K562 (cell line): ENCODE results near the gene PAF1. TPM values are rescaled to one million over a fixed set of nuclear protein-coding genes. Genes with fewer than 3 reads are reported as not detected.

ENCODE experiments used
- ARID4B ChIP-seq: sonication (generic); formaldehyde crosslinking; IDR thresholded peaks from 2 replicates; pipeline ENCODE4 v1.8.0; 2022; ENCODE audit warnings: mild to moderate bottlenecking, missing genetic modification reagents
- BACH1 ChIP-seq: fragments of 200-800 bp; sonication (Bioruptor generic); IDR thresholded peaks from 2 replicates; pipeline ENCODE4 v1.6.1; 2016; ENCODE audit warnings: missing genetic modification characterization, missing compliant biosample characterization
- BRD4 ChIP-seq: fragments of 200-600 bp; sonication (generic); IDR thresholded peaks from 2 replicates; pipeline ENCODE4 v1.6.1; 2017; ENCODE audit warnings: inconsistent platforms
- C11orf30 ChIP-seq: fragments of 450-650 bp; IDR thresholded peaks from 2 replicates; pipeline ENCODE4 v1.6.1; 2016; ENCODE audit warnings: low read depth, mild to moderate bottlenecking
- CAMTA2 ChIP-seq: fragments of 250-450 bp; sonication (Bioruptor Pico); conservative IDR thresholded peaks from 2 replicates; pipeline ENCODE4 v1.5.1; 2022
- CBFA2T3 ChIP-seq: fragments of 450-650 bp; IDR thresholded peaks from 2 replicates; pipeline ENCODE4 v1.6.1; 2017
- CXXC5 ChIP-seq: fragments of 250-450 bp; sonication (Bioruptor Pico); IDR thresholded peaks from 2 replicates; pipeline ENCODE4 v1.8.0; 2022; ENCODE audit warnings: inconsistent platforms, mild to moderate bottlenecking, moderate library complexity
- E2F4 ChIP-seq: sonication (generic); formaldehyde crosslinking; IDR thresholded peaks from 2 replicates; pipeline ENCODE4 v1.8.0; 2022; ENCODE audit warnings: mild to moderate bottlenecking, low read depth, missing genetic modification reagents
- EGR1 ChIP-seq: fragments of 450-650 bp; conservative IDR thresholded peaks from 2 replicates; pipeline ENCODE4 v1.6.1; 2017; ENCODE audit warnings: mild to moderate bottlenecking
- EP300 ChIP-seq: IDR thresholded peaks from 2 replicates; pipeline ENCODE4 v1.6.1; 2012; ENCODE audit warnings: low read length, improper control_type of control experiment
- ETV6 ChIP-seq, 3 experiments: fragments of 150-350 bp in 1 of 3; sonication (generic) in 1 of 3; formaldehyde crosslinking in 1 of 3; IDR thresholded peaks; 2 replicates each; pipeline versions ENCODE4 v1.6.1 to v1.8.0; 2014 to 2022; ENCODE audit warnings: borderline replicate concordance in 2 of 3, low read depth in 2 of 3, antibody characterized with exemption in 1 of 3, low read length in 1 of 3, mild to moderate bottlenecking in 1 of 3, missing genetic modification reagents in 1 of 3
- GATAD2A ChIP-seq: fragments of 450-650 bp; IDR thresholded peaks from 2 replicates; pipeline ENCODE4 v1.6.1; 2017
- HLTF ChIP-seq: fragments of 450-650 bp; IDR thresholded peaks from 2 replicates; pipeline ENCODE4 v1.6.1; 2016
- ID3 ChIP-seq, 2 experiments: fragments of 250-450 bp in 1 of 2; fragments of 450-650 bp in 1 of 2; sonication (Bioruptor Pico) in 1 of 2; IDR thresholded peaks; 2 replicates each; pipeline versions ENCODE4 v1.6.1 to v1.8.0; 2016 to 2021; ENCODE audit warnings: mild to moderate bottlenecking in 2 of 2, moderate library complexity in 2 of 2, missing compliant biosample characterization in 1 of 2, missing genetic modification characterization in 1 of 2
- MTA3 ChIP-seq: fragments of 450-650 bp; formaldehyde crosslinking; IDR thresholded peaks from 2 replicates; pipeline ENCODE4 v1.6.1; 2017; ENCODE audit warnings: mild to moderate bottlenecking, borderline replicate concordance
- POLR2B ChIP-seq: fragments of 450-650 bp; IDR thresholded peaks from 2 replicates; pipeline ENCODE4 v1.6.1; 2018; ENCODE audit warnings: low read depth; ENCODE audit not compliant: partially characterized antibody
- RBM39 ChIP-seq: fragments of 200-400 bp; formaldehyde crosslinking; optimal IDR thresholded peaks from 2 replicates; pipeline ENCODE3; 2018; ENCODE audit warnings: low read depth, low read length
- ZC3H8 ChIP-seq: fragments of 450-650 bp; IDR thresholded peaks from 2 replicates; pipeline ENCODE4 v1.6.1; 2017
- ZNF717 ChIP-seq: fragments of 250-450 bp; sonication (Bioruptor Pico); IDR thresholded peaks from 2 replicates; pipeline ENCODE4 v1.5.0; 2021
- polyA plus RNA-seq, 8 experiments: library from polyadenylated mRNA; depleted of rRNA in 4 of 8; stranded (reverse) in 5 of 8; unstranded in 3 of 8; fragments of >200 nt; fragmentation: Nextera tagmentation in 2 of 8; fragmentation: Illumina TruSeq in 1 of 8; extraction: Ambion mirVana in 2 of 8; extraction: Trizol in 1 of 8; gene quantifications; 2 replicates each; pipeline versions ENCODE4 v1.2.1 to v1.2.3, GENCODE V29; 2011 to 2014; ENCODE audit warnings: inconsistent platforms in 1 of 8, missing spikeins in 1 of 8
- total RNA-seq, 7 experiments: library from RNA; depleted of rRNA in 6 of 7; stranded (reverse); fragments of >200 nt in 6 of 7; fragmentation: Illumina TruSeq in 2 of 7; extraction: Trizol in 2 of 7; gene quantifications; 2 replicates each; pipeline versions ENCODE4 v1.2.1 to v1.2.3, GENCODE V29; 2011 to 2021; ENCODE audit warnings: low replicate concordance in 1 of 7
- TF ChIP-seq, protein P1 (sequence below): fragments of 450-650 bp; formaldehyde crosslinking; IDR thresholded peaks from 2 replicates; pipeline ENCODE4 v1.4.0; 2020; ENCODE audit warnings: mild to moderate bottlenecking, moderate library complexity

Gene PAF1
- total and polyA plus RNA-seq, 9 of the 15 experiments (the other 6 are each of a cell fraction or from before 2014, with no cell fraction given), result 1.5 to 45.0 (median 33.8) TPM

GRCh38 chr19:39435499-39436349 is 44.8 kb upstream of the PAF1 start, which contains the start of gene RPS16 (continued):
- TF ChIP-seq POLR2B, result peak; percentile 99
- TF ChIP-seq ZC3H8, result no peak
- peak; percentile 74; the same call in 1 of the 2 replicates for TF ChIP-seq E2F4 (CRISPR knock-in tag)
- TF ChIP-seq, protein P1, sequence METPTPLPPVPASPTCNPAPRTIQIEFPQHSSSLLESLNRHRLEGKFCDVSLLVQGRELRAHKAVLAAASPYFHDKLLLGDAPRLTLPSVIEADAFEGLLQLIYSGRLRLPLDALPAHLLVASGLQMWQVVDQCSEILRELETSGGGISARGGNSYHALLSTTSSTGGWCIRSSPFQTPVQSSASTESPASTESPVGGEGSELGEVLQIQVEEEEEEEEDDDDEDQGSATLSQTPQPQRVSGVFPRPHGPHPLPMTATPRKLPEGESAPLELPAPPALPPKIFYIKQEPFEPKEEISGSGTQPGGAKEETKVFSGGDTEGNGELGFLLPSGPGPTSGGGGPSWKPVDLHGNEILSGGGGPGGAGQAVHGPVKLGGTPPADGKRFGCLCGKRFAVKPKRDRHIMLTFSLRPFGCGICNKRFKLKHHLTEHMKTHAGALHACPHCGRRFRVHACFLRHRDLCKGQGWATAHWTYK, result no peak
- TF ChIP-seq C11orf30, result peak; percentile 80
- peak; percentile 95 for TF ChIP-seq ARID4B (CRISPR knock-in tag)
- peak; percentile 87; the same call in 1 of the 2 replicates for TF ChIP-seq MTA3
- TF ChIP-seq EP300, result no peak
- no peak for TF ChIP-seq ZNF717
- no peak; the same call in none of the 2 replicates for TF ChIP-seq CXXC5 (CRISPR knock-in tag)
- TF ChIP-seq ID3 (CRISPR knock-in tag; IDR thresholded peaks at IDR 0.05), result no peak
- TF ChIP-seq ID3 (tag; IDR thresholded peaks at IDR 0.05), result no peak
- TF ChIP-seq HLTF, result no peak
- TF ChIP-seq RBM39, result no peak
- TF ChIP-seq CAMTA2 (CRISPR knock-in tag), result 0 out of 2 replicates have a peak, but pooled peaks have one; percentile 64
- TF ChIP-seq BRD4, result peak; percentile 91
- no peak for TF ChIP-seq CBFA2T3
- TF ChIP-seq BACH1 (tag), result no peak
- no peak for TF ChIP-seq GATAD2A
- TF ChIP-seq ETV6 (IDR thresholded peaks at IDR 0.05; ENCODE audit: borderline replicate concordance in 1 of 2, low read depth in 2 of 2, low read length in 1 of 2), result no peak
- TF ChIP-seq ETV6 (CRISPR knock-in tag; IDR thresholded peaks at IDR 0.05; ENCODE audit: borderline replicate concordance), result no peak
- peak; percentile 76 for TF ChIP-seq EGR1
